GM12872 (cell line): ENCODE results near the gene GABRD.

Experiments
- CTCF ChIP-seq: IDR thresholded peaks from 3 replicates; pipeline ENCODE4 v1.5.1; 2011; ENCODE audit warnings: low read depth, mild to moderate bottlenecking, low read length, moderate library complexity; ENCODE audit not compliant: insufficient read depth

The GABRD gene

GRCh38 chr1:2041305-2041704 is 22.2 kb downstream of the GABRD start:
- TF ChIP-seq CTCF = no peak

DNA sequence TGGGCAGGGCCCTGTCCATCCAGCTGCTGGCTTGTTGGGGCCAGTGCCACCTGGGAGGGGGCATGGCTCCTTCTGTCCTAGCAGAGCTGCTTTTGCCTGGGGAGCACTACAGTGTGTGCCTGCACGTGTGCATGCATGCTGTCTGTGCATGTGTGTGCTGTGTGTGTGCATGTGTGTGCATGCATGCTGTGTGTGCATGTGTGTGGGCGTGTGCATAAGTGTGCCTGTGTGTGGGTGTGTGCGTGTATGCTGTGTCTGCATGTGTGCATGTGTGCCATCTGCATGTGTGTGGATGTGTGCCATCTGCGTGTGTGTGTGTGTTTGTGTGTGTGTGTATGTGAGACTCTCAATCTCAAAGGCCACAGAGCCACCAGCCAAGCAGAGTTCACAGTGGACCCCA is 22.7 kb downstream of the GABRD start:
- TF ChIP-seq CTCF = no peak

GRCh38 chr1:2042830-2043773 is 24.0 kb downstream of the GABRD start:
- TF ChIP-seq CTCF = no peak

- TF ChIP-seq CTCF = no peak
These were observed 24.7 kb downstream of the GABRD start for GRCh38 chr1:2043886-2044285.

DNA sequence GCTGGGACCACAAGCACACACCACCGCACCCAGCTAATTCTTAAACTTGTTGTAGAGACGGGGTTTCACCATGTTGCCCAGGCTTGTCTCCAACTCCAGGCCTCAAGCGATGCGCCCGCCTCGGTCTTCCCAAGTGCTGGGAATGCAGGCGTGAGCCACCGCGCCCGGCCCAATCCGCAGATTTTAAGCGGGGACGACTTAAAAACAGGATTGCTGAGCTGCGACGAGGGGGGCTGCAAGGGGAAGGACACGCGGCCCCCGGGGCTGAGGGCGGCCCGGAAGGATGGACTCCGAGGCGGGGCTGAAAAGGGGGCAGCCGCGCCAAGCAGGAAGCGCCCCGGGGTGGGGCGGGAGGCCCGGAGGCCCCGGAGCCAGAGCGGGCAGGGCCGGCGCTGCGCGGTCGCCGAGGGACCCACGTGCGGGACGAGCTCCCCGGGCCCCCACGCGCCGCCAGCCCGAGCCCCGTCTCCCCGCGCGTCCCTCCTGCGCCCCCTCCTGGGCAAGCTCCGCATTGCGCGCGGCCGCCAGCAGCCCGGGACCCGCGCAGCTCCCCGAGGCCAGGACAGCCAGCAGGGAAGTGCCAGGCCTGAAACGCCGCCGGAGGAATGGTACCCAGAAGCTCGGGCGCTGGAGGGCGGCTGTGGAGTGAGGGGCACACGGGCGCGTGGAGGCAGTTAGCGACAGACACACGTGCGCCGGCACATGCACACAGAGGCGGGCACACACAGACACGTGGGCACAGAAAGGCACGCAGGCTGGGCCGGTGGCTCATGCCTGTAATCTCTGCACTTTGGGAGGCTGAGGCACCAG is 25.6 kb downstream of the GABRD start:
- peak; percentile 69 for TF ChIP-seq CTCF

DNA sequence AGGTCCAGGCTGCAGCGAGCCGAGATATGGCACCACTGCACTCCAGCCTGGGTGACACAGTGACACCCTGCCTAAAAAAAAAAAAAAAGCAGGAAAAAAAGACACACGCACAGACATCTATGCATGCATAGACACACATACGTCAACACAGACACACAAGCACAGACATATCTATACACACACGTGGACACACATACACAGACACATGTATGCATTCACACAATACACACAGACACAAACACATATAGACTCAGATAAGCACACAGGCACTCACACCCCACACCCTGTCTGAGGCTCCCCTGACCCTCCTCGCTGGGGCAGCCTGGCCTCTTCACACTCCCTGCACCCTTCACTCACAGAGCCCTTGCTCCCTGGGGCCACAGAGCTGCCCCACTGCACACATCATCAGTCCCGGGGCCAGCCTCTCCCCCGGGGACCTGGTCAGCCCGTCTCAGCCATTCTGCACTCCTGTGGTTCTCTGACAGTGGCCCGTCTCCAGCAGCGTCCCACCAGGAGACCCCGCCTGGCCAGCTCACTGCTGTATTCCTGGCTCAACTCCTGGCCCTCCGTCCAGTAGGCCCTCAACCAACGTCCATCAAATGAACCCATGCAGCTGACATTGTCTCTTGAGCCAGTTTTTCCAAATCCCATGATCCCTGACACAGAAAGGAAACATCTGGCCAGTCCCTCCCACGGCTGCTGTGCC is 26.5 kb downstream of the GABRD start:
- no peak for TF ChIP-seq CTCF
